Subcutaneous abdominal adipose tissue (tissue), 5 donors: Measurements from ENCODE around the gene OLFM1.

Experiments used
- H3K27ac ChIP-seq: one replicate; pipeline ENCODE4 v1.7.0; 2013; ENCODE audit warnings: low read depth, mild to moderate bottlenecking, inconsistent platforms, low read length, moderate library complexity
- H3K27me3 ChIP-seq, 5 donors: one replicate each; pipeline ENCODE4 v1.7.0; 2013; ENCODE audit warnings: low read length in 5 of 5, inconsistent platforms in 1 of 5; ENCODE audit not compliant: control insufficient read depth in 5 of 5, insufficient read depth in 4 of 5
- H3K36me3 ChIP-seq, 5 donors: one replicate each; pipeline ENCODE4 v1.7.0; 2013; ENCODE audit warnings: low read length in 5 of 5; ENCODE audit not compliant: control insufficient read depth in 5 of 5, insufficient read depth in 5 of 5
- H3K4me1 ChIP-seq, 5 donors: one replicate each; pipeline ENCODE4 v1.7.0; 2013; ENCODE audit warnings: low read length in 5 of 5, mild to moderate bottlenecking in 3 of 5, moderate library complexity in 1 of 5; ENCODE audit not compliant: control insufficient read depth in 5 of 5, insufficient read depth in 5 of 5
- H3K4me3 ChIP-seq, 5 donors: one replicate each; pipeline ENCODE4 v1.7.0; 2013; ENCODE audit warnings: low read length in 5 of 5, low read depth in 1 of 5
- H3K9ac ChIP-seq, 5 donors: one replicate each; pipeline ENCODE4 v1.7.0; 2013; ENCODE audit warnings: low read length in 5 of 5, mild to moderate bottlenecking in 4 of 5, moderate library complexity in 3 of 5
- H3K9me3 ChIP-seq, 5 donors: one replicate each; pipeline ENCODE4 v1.7.0; 2013; ENCODE audit warnings: low read length in 5 of 5; ENCODE audit not compliant: control insufficient read depth in 5 of 5
- donor health status: healthy.
- donor health status: healthy.
- donor health status: healthy.
- donor health status: healthy.
- donor health status: healthy.

OLFM1 gene

GRCh38 chr9:135136991-135137832 lies 49.7 kb downstream of the OLFM1 start:
- H3K9ac ChIP-seq = no peak overlapping the region
- H3K4me3 ChIP-seq = no peak overlapping the region
- H3K36me3 ChIP-seq = no peaks in the 10 kb centered on the region
- H3K4me1 ChIP-seq = peaks cover 0 to 20% (median 13%) of the 10 kb centered on the region in 5 donors
- no peak overlapping the region for H3K27ac ChIP-seq
- peaks cover 16 to 40% (median 22%) of the 10 kb centered on the region in 5 donors for H3K27me3 ChIP-seq
- peaks cover 0 to 25% (median 12%) of the 10 kb centered on the region in 5 donors for H3K9me3 ChIP-seq

GRCh38 chr9:135138078-135138855 lies 50.8 kb downstream of the OLFM1 start:
- no peaks in the 10 kb centered on the region for H3K36me3 ChIP-seq
- no peak overlapping the region for H3K9ac ChIP-seq
- peaks cover 0 to 20% (median 13%) of the 10 kb centered on the region in 5 donors for H3K4me1 ChIP-seq
- H3K9me3 ChIP-seq = peaks cover 0 to 25% (median 12%) of the 10 kb centered on the region in 5 donors
- peaks cover 8 to 29% (median 14%) of the 10 kb centered on the region in 5 donors for H3K27me3 ChIP-seq
- no peak overlapping the region for H3K27ac ChIP-seq
- H3K4me3 ChIP-seq = no peak overlapping the region

GRCh38 chr9:135139366-135139959 lies 52.0 kb downstream of the OLFM1 start:
- Histone ChIP-seq H3K27me3 (peaks cover 8 to 21% (median 14%) of the 10 kb centered on the region in 5 donors), H3K9ac (no peak overlapping the region), H3K27ac (no peak overlapping the region), H3K4me3 (no peak overlapping the region), H3K4me1 (peaks cover 0 to 12% (median 8%) of the 10 kb centered on the region in 5 donors), H3K36me3 (no peaks in the 10 kb centered on the region), H3K9me3 (peaks cover 0 to 25% (median 12%) of the 10 kb centered on the region in 5 donors)

- Histone ChIP-seq H3K27me3 (peaks cover 17 to 23% (median 21%) of the 10 kb centered on the region in 5 donors), H3K27ac (no peak overlapping the region), H3K4me3 (no peak overlapping the region), H3K4me1 (peaks cover 0 to 10% (median 6%) of the 10 kb centered on the region in 5 donors), H3K36me3 (no peaks in the 10 kb centered on the region), H3K9me3 (peaks cover 0 to 25% (median 12%) of the 10 kb centered on the region in 5 donors), H3K9ac (no peak overlapping the region)
These were observed 53.8 kb downstream of the OLFM1 start for GRCh38 chr9:135141183-135141774.

GRCh38 chr9:135144581-135145170 lies 57.2 kb downstream of the OLFM1 start:
- H3K4me3 ChIP-seq = no peak overlapping the region
- H3K9me3 ChIP-seq = peaks cover 0 to 9% (median 2%) of the 10 kb centered on the region in 5 donors
- H3K36me3 ChIP-seq = no peaks in the 10 kb centered on the region
- H3K27me3 ChIP-seq = peaks cover 17 to 37% (median 33%) of the 10 kb centered on the region in 5 donors
- peaks cover 0 to 4% (median 0%) of the 10 kb centered on the region in 5 donors for H3K4me1 ChIP-seq
- H3K9ac ChIP-seq = no peak overlapping the region
- H3K27ac ChIP-seq = no peak overlapping the region

GRCh38 chr9:135145312-135145711 lies 57.8 kb downstream of the OLFM1 start:
- Histone ChIP-seq H3K9me3 (peaks cover 0 to 9% (median 2%) of the 10 kb centered on the region in 5 donors), H3K36me3 (no peaks in the 10 kb centered on the region), H3K4me3 (no peak overlapping the region), H3K27me3 (peaks cover 15 to 37% (median 31%) of the 10 kb centered on the region in 5 donors), H3K27ac (no peak overlapping the region), H3K9ac (no peak overlapping the region), H3K4me1 (peaks cover 0 to 4% (median 0%) of the 10 kb centered on the region in 5 donors)

GRCh38 chr9:135146241-135146640 lies 58.8 kb downstream of the OLFM1 start:
- Histone ChIP-seq H3K27me3 (peaks cover 13 to 40% (median 29%) of the 10 kb centered on the region in 5 donors), H3K4me1 (peaks cover 0 to 4% (median 0%) of the 10 kb centered on the region in 5 donors), H3K9ac (no peak overlapping the region), H3K4me3 (no peak overlapping the region), H3K27ac (no peak overlapping the region), H3K36me3 (no peaks in the 10 kb centered on the region), H3K9me3 (peaks cover 0 to 9% (median 2%) of the 10 kb centered on the region in 5 donors)

- H3K27me3 ChIP-seq = peaks cover 18 to 42% (median 29%) of the 10 kb centered on the region in 5 donors
- H3K9ac ChIP-seq = no peak overlapping the region
- peaks cover 0 to 5% (median 0%) of the 10 kb centered on the region in 5 donors for H3K9me3 ChIP-seq
- H3K36me3 ChIP-seq = no peaks in the 10 kb centered on the region
- H3K4me3 ChIP-seq = no peak overlapping the region
- no peak overlapping the region for H3K27ac ChIP-seq
- H3K4me1 ChIP-seq = peaks cover 0 to 4% (median 0%) of the 10 kb centered on the region in 5 donors
These were observed 59.5 kb downstream of the OLFM1 start for GRCh38 chr9:135146766-135147473.

GRCh38 chr9:135147474-135147805 lies 60.0 kb downstream of the OLFM1 start:
- Histone ChIP-seq H3K9me3 (peaks cover 0 to 5% (median 0%) of the 10 kb centered on the region in 5 donors), H3K27me3 (peaks cover 18 to 42% (median 29%) of the 10 kb centered on the region in 5 donors), H3K4me1 (peaks cover 0 to 4% (median 0%) of the 10 kb centered on the region in 5 donors), H3K36me3 (no peaks in the 10 kb centered on the region), H3K27ac (no peak overlapping the region), H3K9ac (no peak overlapping the region), H3K4me3 (no peak overlapping the region)
